GM19239 (cell line): ENCODE results near the gene BAIAP2L2.
"Not testable (repeated sequence)": the region's sequence is repeated elsewhere in the genome, so short reads cannot be mapped to it uniquely, and the experiment has no call there.

Experiments used
- DNase-seq: peaks from one replicate; pipeline ENCODE4 v3.0.0; 2011; ENCODE audit warnings: low spot score; ENCODE audit not compliant: insufficient read length
- FAIRE-seq: peaks from 2 replicates; lab custom pipeline; 2011; peaks lifted over from hg19 to GRCh38; lab: Jason Lieb, UNC

Gene BAIAP2L2

DNA sequence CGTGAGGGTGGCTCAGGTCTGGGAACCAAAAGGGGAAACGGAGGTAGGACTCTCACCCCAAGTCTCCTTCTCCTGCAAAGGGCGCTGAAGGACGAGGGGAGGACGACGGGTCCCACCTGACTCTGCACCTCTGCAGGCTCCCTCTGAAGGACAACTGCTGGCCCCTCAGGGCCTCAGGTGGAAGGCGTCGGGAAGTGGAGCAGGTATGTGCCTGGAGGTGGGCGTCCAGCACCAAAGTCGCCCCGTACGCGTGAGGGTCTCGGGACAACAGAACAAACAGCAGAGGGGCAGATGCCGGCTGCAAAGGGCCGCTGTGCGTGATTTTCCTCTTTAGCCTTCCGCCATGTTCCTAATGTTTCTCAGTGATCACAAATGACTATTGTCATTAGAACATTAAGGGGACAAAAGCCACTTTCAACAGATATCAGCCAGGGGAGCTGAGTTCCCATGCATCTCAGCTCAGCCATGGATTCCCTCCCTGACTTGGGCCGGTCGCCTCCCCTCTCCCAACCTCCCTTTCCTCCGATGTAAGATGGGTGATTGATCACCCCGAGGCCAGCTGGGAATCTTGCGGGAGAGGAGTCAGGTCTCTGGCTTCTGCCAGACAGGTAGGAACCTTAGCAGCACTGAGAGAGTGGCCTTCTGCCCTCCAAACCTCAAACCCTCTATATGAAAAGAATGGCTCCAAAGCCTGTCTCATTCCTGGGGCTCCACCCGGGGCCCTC, 27.3 kb downstream of the BAIAP2L2 start:
- DNase-seq (no peak), FAIRE-seq (no peak)

DNA sequence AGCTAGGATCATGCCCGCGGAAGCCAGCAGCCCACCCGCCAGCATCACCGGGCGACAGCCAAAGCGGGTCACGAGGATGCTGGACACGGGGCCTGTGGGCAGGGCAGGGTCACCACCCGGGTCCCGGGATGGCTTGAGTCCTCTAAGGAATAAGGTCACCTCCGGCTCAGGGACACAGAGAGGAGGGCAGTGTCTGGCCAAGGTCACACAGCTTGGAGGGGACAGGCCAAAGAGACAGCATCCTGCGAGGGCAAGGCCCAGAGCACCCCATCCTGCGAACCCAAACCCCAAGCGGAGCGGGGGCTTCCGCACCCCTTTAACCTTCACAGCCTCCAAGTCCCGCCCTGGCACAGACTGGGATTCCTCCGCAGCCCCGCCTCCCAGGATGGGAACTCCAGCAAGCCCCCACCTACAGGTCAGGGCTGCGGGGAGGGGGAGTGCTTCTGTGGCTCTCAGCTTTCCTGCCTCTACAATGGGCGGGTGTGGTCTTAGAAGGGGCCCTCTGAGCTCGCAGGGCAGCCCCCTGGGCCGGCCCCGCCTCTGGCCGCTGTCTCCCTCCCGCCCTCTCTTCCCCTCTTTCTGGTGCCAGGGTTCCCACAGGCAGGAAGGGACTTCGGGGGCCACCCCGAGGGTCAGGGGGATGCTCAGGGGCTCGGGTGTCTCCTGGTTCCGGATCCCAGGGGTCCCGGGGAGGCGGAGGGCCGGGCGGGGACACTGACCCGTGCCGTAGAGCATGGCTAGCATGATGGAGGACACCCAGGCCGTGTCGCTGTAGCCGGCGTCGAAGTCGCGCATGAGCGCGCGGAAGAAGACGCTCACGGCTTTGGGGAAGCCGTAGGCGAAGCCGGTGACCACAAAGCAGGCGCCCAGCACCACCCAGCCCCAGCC, 28.3 kb downstream of the BAIAP2L2 start:
- FAIRE-seq = no peak

DNA sequence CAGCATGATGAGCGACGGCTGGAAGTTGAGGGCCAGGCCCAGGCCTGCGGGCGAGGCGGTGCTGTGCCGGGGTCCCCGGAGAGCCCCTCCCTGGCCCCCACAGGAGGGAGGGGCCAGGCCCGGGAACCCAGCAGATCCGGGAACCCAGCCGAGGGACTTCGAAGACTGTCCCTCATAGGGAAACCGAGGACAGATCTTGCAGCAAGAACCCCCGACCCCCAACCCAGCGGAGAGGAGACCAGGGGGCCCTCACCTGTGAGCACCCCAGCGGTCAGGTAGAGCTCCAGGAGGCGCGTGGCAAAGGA, 28.9 kb downstream of the BAIAP2L2 start:
- FAIRE-seq (no peak), DNase-seq (no peak)

More for the DNA sequence above, 28.3 kb downstream of the BAIAP2L2 start:
- DNase-seq = no peak

DNA sequence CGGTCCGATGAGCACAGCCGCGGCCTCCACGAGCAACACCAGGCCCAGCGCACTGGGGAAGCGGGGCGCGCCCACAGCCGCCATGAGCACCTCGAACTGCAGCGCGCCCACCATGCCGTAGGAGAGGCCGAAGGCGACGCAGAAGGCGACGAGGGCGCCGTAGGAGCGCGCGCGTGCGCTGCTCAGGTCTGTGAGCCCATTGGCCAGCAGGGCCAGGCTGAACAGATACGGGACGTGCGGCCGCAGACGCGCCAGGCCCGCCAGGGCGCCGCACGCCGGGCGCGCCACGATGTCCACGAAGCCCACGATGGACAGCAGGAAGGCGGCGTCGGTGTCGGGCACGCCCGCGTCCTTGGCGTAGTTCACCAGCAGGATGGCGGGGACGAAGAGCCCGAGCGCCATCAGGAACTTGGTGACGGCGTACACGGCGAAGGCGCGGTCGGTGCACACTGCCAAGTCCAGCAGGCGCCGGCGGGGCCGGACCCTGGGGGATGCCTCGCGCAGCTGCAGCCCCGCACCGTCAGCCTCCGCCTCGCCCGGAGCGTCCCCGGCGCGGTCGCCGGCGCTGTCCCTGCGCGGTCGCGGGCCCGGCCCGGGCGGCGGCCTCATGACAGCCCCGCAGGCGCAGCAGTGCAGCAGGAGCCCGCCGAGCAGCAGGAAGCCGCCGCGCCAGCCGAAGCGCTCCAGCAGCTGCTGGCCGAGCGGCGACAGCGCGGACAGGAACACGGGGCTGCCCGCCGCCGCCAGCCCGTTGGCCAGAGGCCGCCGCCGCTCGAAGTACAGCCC, 29.4 kb downstream of the BAIAP2L2 start:
- FAIRE-seq (no peak), DNase-seq (no peak)

DNA sequence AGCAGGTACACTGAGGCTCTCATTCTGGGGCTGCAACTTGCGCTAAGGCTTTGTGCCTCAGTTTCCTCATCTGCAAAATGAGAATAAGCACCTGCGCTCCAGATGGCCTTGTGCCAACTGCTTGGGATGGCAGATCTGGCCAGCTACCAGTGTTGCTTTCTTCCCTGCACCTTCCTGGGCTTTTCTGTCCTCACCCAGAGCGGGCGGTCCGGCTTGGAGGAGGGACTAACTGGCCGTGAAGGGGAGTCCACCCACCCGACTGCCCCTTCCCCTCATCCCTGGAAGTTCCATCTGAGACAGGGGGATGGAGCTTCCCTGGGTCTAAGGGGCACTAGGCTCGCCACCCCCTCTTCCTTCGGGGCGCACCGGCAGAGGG, 30.0 kb downstream of the BAIAP2L2 start:
- no peak for DNase-seq
- FAIRE-seq = no peak

DNA sequence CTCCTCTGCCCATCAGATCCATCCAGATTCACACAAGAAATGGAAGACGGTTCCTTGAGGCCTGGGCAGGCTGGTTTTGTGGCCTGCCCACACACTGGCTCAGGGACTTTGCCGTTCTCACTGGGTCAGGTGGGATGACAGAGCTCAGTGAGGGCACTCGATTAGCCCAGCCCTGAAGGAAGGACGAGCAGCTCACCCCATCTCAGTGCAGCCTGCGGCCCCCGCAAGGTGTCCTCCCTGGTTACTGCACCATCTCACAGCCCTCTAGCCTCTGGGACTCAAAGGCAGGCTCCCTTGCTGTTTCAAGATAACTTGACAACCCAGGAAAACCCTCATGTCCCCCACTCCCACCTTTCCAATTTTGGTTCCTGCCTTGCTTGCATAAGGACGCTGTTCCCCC, 30.7 kb downstream of the BAIAP2L2 start:
- DNase-seq (no peak), FAIRE-seq (no peak)

DNA sequence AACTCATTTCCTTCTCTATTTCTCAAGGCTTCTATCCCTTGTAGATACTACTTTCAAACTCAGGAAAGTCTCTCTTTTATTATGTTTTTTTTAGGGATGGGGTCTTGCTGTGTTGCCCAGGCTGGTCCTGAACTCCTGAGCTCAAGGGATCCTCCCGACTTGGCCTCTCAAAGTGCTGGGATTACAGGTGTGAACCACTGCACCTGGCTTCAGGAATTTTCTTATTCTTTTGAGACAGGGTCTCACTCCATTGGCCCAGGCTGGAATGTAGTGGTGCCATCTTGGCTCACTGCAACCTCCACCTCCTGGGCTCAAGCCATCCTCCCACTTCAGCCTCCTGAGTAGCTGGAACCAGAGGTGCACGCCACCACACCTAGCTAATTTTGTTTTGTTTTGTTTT, 31.3 kb downstream of the BAIAP2L2 start:
- DNase-seq, FAIRE-seq: not testable (repeated sequence)

DNA sequence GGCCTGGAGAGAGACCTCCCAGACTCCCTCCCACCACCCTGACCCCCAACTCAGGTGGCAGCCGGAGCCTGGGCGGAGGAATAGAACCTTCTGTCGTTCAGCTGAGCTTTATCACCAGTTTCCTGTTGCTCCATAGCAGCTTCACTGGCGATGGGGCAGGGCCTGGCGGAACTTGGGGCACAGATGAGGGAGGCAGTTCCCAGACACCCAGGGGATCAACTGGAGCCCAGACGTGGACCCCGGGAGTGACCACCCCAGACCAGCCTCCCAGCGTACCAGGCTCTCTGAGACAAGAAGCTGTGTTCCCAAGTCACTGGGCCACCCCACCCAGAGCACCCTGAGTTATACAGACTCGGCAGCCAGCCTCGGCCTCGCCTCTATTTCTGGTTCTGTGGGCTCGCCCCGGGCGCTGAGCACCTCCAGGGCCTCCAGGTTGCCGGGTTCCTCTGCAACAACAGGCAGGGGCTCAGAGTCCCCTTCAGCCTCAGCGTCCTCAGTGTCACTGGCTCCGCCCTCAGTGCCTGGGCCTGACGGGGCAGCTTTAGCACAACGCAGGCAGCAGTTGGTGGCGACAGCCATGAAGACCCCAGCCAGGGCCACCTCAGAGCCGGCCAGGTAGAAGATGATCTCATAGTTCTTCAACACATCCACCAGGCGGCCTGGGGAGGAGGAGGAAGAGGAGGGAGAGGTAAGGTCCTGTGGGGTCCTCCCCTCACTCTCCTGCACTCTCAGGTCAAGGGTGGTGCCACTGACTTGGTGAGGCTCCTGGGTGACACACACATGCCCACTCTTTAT, 32.2 kb downstream of the BAIAP2L2 start:
- no peak for DNase-seq
- FAIRE-seq = no peak

DNA sequence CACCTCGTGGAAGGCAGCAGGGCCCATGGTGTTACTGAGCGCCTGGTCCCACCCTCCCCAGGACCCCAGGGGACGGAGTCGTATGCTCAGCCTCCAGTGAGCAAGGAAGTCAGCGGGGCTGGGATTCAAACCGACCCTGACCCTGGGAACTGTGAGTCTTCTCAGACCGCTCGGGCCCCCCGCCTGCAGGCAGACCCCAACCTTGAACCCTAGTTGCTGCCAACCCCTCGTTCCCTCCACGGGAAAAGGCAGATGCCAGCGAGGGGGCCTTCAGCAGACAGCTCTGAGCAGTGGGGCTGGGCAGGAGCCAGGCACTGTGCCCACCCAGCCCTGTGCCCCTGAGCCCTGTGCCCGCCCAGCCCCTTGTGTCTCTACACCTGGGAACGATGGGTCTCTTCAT, 32.9 kb downstream of the BAIAP2L2 start:
- DNase-seq = no peak
- no peak for FAIRE-seq

DNA sequence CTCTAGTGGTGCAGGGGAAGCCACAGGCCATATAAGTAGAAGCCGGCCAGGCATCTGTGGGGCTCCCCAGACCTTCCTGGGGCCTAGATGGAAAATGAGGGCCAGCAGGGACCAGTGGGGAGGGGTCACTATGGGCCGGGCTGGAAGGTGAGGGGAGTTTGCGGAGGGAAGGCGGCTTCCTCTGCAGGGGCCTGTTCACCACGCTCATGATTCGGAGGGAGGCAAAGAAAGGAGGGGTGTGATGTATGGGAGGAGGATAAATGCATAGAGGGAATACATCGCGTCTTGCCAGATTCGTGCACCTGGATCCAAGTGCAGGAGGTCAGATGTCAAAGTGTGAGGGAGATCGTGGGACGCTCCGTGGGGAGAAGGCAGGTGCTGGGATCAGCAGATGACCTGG, 33.4 kb downstream of the BAIAP2L2 start:
- DNase-seq = no peak
- FAIRE-seq = no peak

DNA sequence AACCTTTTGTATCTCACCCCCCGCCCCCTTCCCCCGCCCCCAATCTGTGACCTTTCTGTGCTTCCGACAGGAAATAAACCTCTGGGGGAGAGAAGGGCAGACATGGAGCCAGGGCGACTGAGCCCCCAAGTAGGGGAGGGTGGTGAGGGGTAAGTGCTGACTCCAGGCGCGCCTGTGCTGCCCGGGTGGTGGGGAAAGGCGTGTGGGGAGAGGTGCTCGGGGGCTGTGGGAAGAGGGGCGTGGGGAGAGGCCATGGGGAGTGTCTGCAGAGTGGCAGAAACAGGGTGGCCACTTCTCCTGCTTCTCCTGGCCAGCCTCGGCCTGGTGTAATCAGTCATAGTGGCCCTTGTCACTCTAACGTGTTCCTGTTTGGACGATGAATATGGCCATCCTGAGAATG, 34.5 kb downstream of the BAIAP2L2 start:
- FAIRE-seq = no peak

DNA sequence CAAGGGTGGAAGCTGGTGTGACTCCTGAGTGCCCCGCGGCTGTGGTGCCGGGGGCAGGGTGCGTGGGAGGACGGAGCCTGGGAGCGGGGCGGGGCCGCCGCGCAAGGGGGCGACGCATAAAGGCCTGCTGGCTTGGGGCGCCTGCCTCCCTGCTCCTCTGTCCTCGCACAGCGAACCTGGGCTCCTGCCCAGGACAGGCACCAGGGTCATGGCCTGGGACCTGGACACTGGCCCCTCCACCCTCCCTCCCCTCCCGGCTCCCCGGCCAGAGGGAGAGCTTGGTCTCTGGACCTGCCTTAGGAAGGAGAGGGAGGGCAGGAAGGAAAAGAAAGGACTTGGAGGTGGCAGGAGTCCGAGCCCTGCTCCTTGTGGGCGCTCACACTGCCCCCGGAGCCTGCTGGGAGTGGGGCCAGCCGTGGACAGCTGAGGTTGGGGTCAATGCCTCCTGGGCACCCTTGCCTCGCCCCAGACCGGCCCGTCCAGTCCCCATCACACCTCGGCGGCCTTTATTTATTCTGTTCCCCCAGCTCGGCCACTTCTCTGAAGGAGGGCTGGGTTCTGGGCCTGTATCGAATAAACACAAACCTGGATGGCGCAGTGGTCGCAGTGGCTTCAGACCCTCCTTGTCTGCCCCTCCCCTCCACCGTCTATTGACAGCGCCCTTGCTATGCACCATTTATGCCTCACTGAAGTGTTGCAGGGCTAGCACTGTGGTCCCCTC, 35.2 kb downstream of the BAIAP2L2 start:
- no peak for FAIRE-seq
- no peak for DNase-seq

More for the DNA sequence above, 34.5 kb downstream of the BAIAP2L2 start:
- no peak for DNase-seq

DNA sequence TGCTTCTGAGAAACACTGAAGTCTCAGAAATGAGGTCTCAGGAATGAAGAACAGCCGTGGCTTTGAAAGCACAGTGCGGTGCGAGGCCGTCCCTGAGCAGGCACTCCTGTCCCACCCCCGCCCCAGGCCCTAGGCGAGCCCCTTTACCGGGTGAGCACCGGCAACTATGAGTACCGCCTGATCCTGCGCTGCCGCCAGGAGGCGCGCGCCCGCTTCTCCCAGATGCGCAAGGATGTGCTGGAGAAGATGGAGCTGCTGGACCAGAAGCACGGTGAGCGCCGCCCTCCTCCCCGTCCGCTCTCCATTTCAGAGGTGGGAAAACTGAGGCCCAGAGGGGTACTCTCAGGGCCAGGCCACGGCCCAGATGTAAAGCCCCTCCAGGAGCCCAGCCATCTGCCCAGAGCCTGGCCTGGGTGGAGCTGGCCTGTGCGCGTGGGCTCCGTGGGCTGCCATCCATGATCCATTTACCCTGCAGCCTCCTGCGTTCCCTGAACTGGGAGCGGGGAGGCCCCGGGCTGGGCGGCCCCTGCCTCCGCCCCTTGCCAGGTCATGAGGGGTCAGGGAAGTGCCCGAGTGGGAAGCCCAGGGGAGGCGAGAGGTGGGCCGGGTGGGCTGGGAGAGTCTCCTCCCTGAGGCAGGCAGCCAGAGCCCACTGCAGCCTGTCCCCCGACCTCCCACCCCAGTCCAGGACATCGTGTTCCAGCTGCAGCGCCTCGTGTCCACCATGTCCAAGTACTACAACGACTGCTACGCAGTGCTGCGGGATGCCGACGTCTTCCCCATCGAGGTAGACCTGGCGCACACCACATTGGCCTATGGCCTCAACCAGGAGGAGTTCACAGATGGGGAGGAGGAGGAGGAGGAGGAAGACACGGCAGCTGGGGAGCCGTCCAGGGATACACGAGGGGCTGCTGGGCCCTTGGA, 36.0 kb downstream of the BAIAP2L2 start:
- FAIRE-seq (no peak), DNase-seq (no peak)

DNA sequence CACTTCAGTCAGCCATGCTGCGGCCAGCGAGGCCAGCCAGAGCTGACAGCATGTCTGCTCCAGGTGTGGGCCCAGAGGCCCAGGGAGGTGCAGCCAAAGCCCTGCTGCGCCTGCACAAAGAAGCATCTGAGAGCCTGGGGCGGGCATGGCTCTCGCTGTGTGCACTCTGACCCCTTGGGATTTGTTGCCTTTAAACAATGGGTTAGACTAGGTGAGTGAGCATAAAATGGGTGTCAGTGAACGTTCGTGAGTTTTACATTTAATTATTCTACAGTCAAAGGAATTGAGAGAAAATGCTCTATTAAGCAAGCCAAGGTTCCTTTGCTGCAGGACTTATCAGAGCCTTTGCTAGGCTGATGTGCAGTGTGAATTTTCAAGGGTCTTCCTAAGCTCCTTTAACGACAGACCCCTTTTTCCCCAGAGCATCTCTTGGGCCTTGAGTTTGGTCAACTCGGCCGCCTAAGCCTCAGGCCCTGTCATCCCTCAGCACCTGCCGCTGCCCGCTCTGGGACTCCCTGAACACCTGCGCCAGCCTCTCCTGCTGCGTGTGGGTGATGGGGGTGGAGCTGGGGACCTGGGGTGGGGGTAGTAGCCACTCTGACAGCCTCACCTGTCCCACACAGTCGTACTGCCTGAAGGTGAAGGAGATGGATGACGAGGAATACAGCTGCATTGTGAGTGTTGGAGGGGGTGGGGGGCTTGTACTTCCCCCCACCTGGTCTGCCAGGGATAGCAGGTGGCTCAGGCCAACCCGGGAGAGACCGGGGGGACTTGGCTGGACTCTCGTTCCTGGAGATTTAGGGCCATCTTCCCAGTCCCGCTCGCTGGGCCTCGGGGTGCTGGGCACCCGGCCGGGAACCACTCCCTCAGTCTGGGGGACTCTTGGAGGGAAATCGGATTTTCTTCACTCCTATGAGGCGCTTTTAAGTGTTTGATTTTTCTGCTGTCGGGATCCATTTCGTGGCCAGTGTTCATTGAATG, 37.0 kb downstream of the BAIAP2L2 start:
- FAIRE-seq (no peak), DNase-seq (no peak)

DNA sequence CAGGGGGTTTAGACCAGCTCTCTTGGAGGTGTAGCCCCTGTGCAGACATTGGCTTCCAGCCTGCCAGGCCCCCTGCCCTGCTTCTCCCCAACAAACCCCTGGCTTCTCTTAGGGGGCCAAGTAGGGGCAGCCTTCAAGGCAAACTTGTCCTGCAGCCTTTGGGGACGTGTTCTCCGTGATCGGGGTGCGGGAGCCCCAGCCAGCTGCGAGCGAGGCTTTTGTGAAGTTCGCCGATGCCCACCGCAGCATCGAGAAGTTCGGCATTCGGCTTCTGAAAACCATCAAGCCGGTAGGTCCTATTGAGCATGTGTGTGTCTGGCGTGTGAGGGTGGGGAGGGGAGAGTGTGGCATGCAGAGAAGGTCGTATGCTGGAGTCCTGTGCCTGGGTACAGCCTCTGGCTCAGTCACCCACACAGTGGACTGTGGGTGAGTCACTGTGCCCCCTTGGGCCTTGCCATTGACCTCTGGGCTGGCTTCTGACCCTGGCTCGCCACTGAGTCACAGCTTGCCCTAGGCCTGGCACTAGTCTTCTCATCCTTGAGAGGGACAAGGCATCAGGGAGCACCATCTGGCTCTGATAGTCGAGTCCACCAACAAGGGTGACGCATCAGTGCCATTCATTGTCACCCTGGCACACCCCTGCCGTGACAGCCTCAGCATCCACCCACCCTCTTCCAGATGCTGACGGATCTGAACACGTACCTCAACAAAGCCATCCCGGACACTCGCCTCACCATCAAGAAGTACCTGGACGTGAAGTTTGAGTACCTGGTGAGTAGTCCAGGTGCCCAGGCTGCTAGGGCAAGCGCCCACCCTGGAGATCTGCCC, 37.9 kb downstream of the BAIAP2L2 start:
- no peak for FAIRE-seq

More for the DNA sequence above, 37.9 kb downstream of the BAIAP2L2 start:
- no peak for DNase-seq
